Progenitor cell of endocrine pancreas (in vitro differentiated cells): ENCODE data around the gene FANCC. TPM values are rescaled to one million over a fixed set of nuclear protein-coding genes. Genes with fewer than 3 reads are reported as not detected.

ENCODE experiments used
- DNase-seq: peaks from one replicate; pipeline ENCODE4 v3.0.0; 2021; ENCODE audit warnings: low spot score; ENCODE audit not compliant: unreplicated experiment
- H3K27ac Mint-ChIP-seq: 2 replicates; pipeline ENCODE4 v1.8.0; 2021; ENCODE audit warnings: mild to moderate bottlenecking, moderate library complexity, mixed read lengths
- H3K27me3 Mint-ChIP-seq: 2 replicates; pipeline ENCODE4 v1.8.0; 2021; ENCODE audit warnings: mixed read lengths
- H3K36me3 Mint-ChIP-seq: 2 replicates; pipeline ENCODE4 v1.8.0; 2022; ENCODE audit warnings: mixed read lengths; ENCODE audit not compliant: insufficient read depth
- H3K4me1 Mint-ChIP-seq: 2 replicates; pipeline ENCODE4 v1.8.0; 2021; ENCODE audit warnings: low read depth, mixed read lengths
- H3K4me3 Mint-ChIP-seq: 2 replicates; pipeline ENCODE4 v1.8.0; 2021; ENCODE audit warnings: low read depth, mild to moderate bottlenecking, moderate library complexity, mixed read lengths
- H3K9me3 Mint-ChIP-seq: 2 replicates; pipeline ENCODE4 v1.8.0; 2021; ENCODE audit warnings: low read depth, mixed read lengths
- CTCF ChIP-seq: fragments of 200-600 bp; sonication (generic); IDR thresholded peaks from one replicate; pipeline ENCODE4 v1.5.0; 2021; ENCODE audit warnings: antibody characterized with exemption, mild to moderate bottlenecking; ENCODE audit not compliant: unreplicated experiment
- microRNA-seq: library from miRNA; unstranded; fragments of <30 nt; microRNA quantifications from one replicate; pipeline ENCODE4 v1.1.0, GENCODE V29; 2020; ENCODE audit warnings: borderline number of aligned reads; ENCODE audit not compliant: unreplicated experiment
- total RNA-seq: library from RNA; stranded (reverse); gene quantifications from 2 replicates; pipeline ENCODE4 v1.2.1, GENCODE V29; 2021

Gene FANCC
- total RNA-seq, 1 donor from 2014 or later: 28.9 TPM

DNA sequence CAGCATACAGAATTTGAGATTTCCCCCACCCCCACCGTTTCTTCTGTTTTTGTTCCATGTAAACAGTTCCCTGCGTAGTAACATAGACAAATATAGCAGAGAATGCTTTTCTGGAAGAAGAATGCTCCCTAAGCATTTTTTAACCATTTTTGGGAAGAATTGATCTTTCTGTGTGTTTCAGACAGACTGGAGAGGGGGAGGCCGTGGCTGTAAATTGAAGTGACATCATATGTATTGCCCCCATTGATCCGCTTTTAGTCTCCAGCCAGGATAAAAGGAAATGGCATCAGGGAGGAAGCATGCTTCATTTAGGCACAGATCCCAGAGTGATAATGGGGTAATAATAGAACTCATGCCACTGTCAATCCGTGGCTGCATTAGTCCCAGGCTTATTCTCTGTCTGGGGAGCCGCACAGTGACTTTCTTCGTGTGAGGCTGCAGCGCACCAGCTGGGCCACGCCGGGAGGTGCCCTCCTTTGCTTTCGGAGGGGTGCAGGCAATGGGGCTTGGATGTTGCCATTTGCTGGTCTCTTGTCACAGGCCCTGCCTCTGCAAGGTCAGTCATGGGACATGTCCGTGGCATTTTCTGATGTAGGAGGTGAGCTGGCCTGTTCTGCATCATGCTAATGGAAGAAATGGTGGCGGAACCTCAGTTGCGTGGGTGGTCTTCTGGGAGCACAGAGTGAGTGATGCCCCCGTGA is 261.5 kb downstream of the FANCC start:
- no peak for TF ChIP-seq CTCF
- Mint-ChIP-seq H3K4me3 (peak overlapping the region; percentile 11), H3K27ac (peak overlapping the region; percentile 89), H3K9me3 (no peaks in the 10 kb centered on the region), H3K4me1 (peaks cover 54% of the 10 kb centered on the region), H3K36me3 (peaks cover 5% of the 10 kb centered on the region), H3K27me3 (no peaks in the 10 kb centered on the region)
- DNase-seq: no peak

DNA sequence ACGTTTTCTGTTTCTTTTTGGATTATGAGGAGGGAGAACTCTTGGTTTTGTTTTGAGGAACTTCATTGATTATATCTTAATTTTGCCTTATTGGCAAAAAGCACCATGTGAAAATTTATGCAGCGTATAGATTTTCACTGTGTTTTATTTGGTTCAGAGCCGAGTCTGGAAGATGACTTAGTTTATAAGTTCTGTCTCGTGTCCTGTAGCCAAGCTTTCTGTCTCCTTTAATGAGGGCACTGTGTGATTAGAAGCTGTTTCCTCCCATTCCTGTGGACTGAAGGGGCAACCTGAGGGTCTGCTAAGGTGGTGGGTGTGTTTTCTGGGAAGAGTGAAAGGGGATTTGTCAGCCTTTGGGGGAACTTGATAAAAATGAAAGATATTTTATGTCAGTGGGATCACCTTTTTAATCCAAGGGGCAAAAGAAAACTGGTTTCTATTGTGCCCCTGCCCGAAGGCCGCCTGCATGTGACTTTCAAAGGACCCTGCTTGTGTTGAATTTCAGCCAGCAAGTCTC is 262.1 kb downstream of the FANCC start:
- no peaks in the 10 kb centered on the region for H3K9me3 Mint-ChIP-seq
- H3K4me3 Mint-ChIP-seq: peak overlapping the region; percentile 9
- peak overlapping the region; percentile 89 for H3K27ac Mint-ChIP-seq
- DNase-seq: no peak
- H3K4me1 Mint-ChIP-seq: peaks cover 56% of the 10 kb centered on the region
- no peaks in the 10 kb centered on the region for H3K27me3 Mint-ChIP-seq
- H3K36me3 Mint-ChIP-seq: peaks cover 2% of the 10 kb centered on the region
- no peak for TF ChIP-seq CTCF

- no peaks in the 10 kb centered on the region for H3K27me3 Mint-ChIP-seq
- H3K27ac Mint-ChIP-seq: no peak overlapping the region
- H3K4me3 Mint-ChIP-seq: no peak overlapping the region
- no peak for TF ChIP-seq CTCF
- H3K9me3 Mint-ChIP-seq: no peaks in the 10 kb centered on the region
- no peak for DNase-seq
- peaks cover 2% of the 10 kb centered on the region for H3K36me3 Mint-ChIP-seq
- peaks cover 53% of the 10 kb centered on the region for H3K4me1 Mint-ChIP-seq
Observed at GRCh38 chr9:95053611-95054570, 263.6 kb downstream of the FANCC start.

- Mint-ChIP-seq H3K36me3 (peaks cover 2% of the 10 kb centered on the region), H3K9me3 (no peaks in the 10 kb centered on the region), H3K4me3 (peak overlapping the region; percentile 56), H3K4me1 (peaks cover 36% of the 10 kb centered on the region), H3K27me3 (peaks cover 8% of the 10 kb centered on the region), H3K27ac (peak overlapping the region; percentile 41)
- no peak for TF ChIP-seq CTCF
- DNase-seq: no peak
Observed at GRCh38 chr9:95049761-95050160, 267.7 kb downstream of the FANCC start.

Small RNAs within 50 kb of the gene (microRNA-seq; reads per million reads assigned to microRNA genes)
- 18,302 reads per million, percentile 97 among the genes with 10 or more reads in this experiment for gene MIR23B
- not detected for gene MIR24-1
- gene MIR27B: 5,820 reads per million, percentile 90 among the genes with 10 or more reads in this experiment
- not detected for gene MIR3074
- not detected for gene MIR6081

Other genes starting within 250 kb of the FANCC start
- 54.9 and 56.3 TPM in 2 replicates for gene PTCH1, start 199.3 kb upstream of the FANCC start, total RNA-seq